ENCODE results near the gene FBXO17. TPM values are rescaled to one million over a fixed set of nuclear protein-coding genes. Genes with fewer than 3 reads are reported as not detected.
A peak's percentile ranks its signal among the peaks of the same experiment; 100 is the strongest.

Gene FBXO17
- polyA plus RNA-seq, 1 donor from 2014 or later: not detected

GRCh38 chr19:38900743-38901190, 74.8 kb downstream of the FBXO17 start:
- H3K9me3 ChIP-seq (ENCODE audit: low read length): no peaks in the 10 kb centered on the region
- no peaks in the 10 kb centered on the region for H3F3A ChIP-seq (ENCODE audit: insufficient read depth, low read length, poor library complexity, severe bottlenecking)
- no peaks in the 10 kb centered on the region for H3K36me3 ChIP-seq (ENCODE audit: insufficient read depth, low read length)
- H3K4me2 ChIP-seq (ENCODE audit: low read length): peak overlapping the region; percentile 97
- peak overlapping the region; percentile 82 for H3K27ac ChIP-seq (ENCODE audit: low read length)
- no peaks in the 10 kb centered on the region for H4K20me1 ChIP-seq (ENCODE audit: insufficient read depth)
- H3K27me3 ChIP-seq (ENCODE audit: insufficient read depth, low read depth, low read length): no peaks in the 10 kb centered on the region
- peak overlapping the region; percentile 83 for H3K4me3 ChIP-seq (ENCODE audit: low read length)
- peak overlapping the region; percentile 74 for H3K9ac ChIP-seq (ENCODE audit: low read length)
- TF ChIP-seq CTCF (IDR thresholded peaks at IDR 0.05; ENCODE audit: poor library complexity, severe bottlenecking) (no peak), EP300 (conservative IDR thresholded peaks at IDR 0.05; ENCODE audit: poor library complexity, severe bottlenecking) (no peak), TAF1 (IDR thresholded peaks at IDR 0.05; ENCODE audit: low read depth) (no peak), SMC3 (conservative IDR thresholded peaks at IDR 0.05; ENCODE audit: poor library complexity) (no peak), REST (IDR thresholded peaks at IDR 0.05; ENCODE audit: borderline replicate concordance) (no peak)
- H3K9me2 ChIP-seq (ENCODE audit: insufficient read depth, low read length): no peaks in the 10 kb centered on the region
- H3K79me2 ChIP-seq (replicated peaks; ENCODE audit: insufficient read depth, low read length): no peaks in the 10 kb centered on the region
- peak overlapping the region; percentile 87 for H2AFZ ChIP-seq (ENCODE audit: low read depth, low read length)

GRCh38 chr19:38900202-38900629, 75.3 kb downstream of the FBXO17 start:
- no peaks in the 10 kb centered on the region for H3K27me3 ChIP-seq (ENCODE audit: insufficient read depth, low read depth, low read length)
- peak overlapping the region; percentile 74 for H3K9ac ChIP-seq (ENCODE audit: low read length)
- no peaks in the 10 kb centered on the region for H3K79me2 ChIP-seq (replicated peaks; ENCODE audit: insufficient read depth, low read length)
- peak overlapping the region; percentile 87 for H2AFZ ChIP-seq (ENCODE audit: low read depth, low read length)
- no peaks in the 10 kb centered on the region for H3F3A ChIP-seq (ENCODE audit: insufficient read depth, low read length, poor library complexity, severe bottlenecking)
- H3K4me3 ChIP-seq (ENCODE audit: low read length): peak overlapping the region; percentile 83
- H3K4me2 ChIP-seq (ENCODE audit: low read length): peak overlapping the region; percentile 97
- no peaks in the 10 kb centered on the region for H3K36me3 ChIP-seq (ENCODE audit: insufficient read depth, low read length)
- H3K27ac ChIP-seq (ENCODE audit: low read length): peak overlapping the region; percentile 82
- no peaks in the 10 kb centered on the region for H3K9me3 ChIP-seq (ENCODE audit: low read length)
- H3K9me2 ChIP-seq (ENCODE audit: insufficient read depth, low read length): no peaks in the 10 kb centered on the region
- H4K20me1 ChIP-seq (ENCODE audit: insufficient read depth): no peaks in the 10 kb centered on the region
- TF ChIP-seq TAF1 (IDR thresholded peaks at IDR 0.05; ENCODE audit: low read depth) (peak; percentile 17), MXI1 (conservative IDR thresholded peaks at IDR 0.05; ENCODE audit: poor library complexity, severe bottlenecking) (no peak), POLR2AphosphoS5 (IDR thresholded peaks at IDR 0.05) (peak; percentile 36), EZH2 (IDR thresholded peaks at IDR 0.05; ENCODE audit: borderline replicate concordance, insufficient read depth, low read length, poor library complexity, severe bottlenecking) (no peak), REST (IDR thresholded peaks at IDR 0.05; ENCODE audit: borderline replicate concordance) (no peak), RAD21 (conservative IDR thresholded peaks at IDR 0.05) (no peak), EP300 (conservative IDR thresholded peaks at IDR 0.05; ENCODE audit: poor library complexity, severe bottlenecking) (no peak), CTCF (IDR thresholded peaks at IDR 0.05; ENCODE audit: poor library complexity, severe bottlenecking) (no peak), SMC3 (conservative IDR thresholded peaks at IDR 0.05; ENCODE audit: poor library complexity) (peak; percentile 14)

All from neural cell (in vitro differentiated cells).